GM21619 (cell line): ENCODE results near the gene AGBL2.
A peak's percentile ranks its signal among the peaks of the same experiment; 100 is the strongest.
"Not testable (repeated sequence)": the region's sequence is repeated elsewhere in the genome, so short reads cannot be mapped to it uniquely, and the experiment has no call there.

Experiments
- ATAC-seq: cut with Tn5 transposase; IDR thresholded peaks from one replicate; pipeline ENCODE4 v1.9.1; 2021; ENCODE audit not compliant: unreplicated experiment

AGBL2 gene

DNA sequence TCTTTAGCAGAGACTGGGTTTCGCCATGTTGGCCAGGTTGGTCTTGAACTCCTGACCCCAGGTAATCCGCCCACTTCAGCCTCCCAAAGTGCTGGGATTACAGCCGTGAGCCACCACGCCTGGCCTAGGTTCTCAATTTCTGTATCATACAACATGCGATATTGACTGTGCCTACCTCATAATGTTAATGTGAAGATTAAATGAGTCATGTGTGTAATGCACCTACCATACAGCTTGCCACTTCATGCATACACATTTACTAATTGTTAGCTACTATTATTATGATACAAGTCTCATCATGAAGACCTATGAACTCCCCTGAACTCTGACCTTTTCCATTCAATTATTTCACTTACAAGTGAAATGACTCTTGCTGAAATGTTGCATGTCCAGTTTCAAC lies 25.7 kb downstream of the AGBL2 start:
- no peak for ATAC-seq

DNA sequence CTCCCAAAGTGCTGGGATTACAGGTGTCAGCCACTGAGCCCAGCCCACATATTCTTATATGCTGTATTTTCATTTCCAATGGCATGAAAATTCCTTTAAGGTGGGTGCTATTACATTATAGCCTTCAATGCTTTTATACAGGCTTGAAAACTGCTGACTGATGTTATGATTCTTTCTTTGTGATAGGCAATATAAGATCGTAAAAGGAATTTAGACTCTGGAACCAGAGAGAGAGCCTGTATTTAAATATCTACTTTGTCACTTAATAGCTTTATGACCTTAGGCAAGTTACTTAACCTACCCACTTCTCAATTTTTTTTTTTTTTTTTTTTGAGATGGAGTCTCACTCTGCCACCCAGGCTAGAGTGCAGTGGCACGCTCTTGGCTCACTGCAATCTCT lies 26.2 kb downstream of the AGBL2 start:
- no peak for ATAC-seq

DNA sequence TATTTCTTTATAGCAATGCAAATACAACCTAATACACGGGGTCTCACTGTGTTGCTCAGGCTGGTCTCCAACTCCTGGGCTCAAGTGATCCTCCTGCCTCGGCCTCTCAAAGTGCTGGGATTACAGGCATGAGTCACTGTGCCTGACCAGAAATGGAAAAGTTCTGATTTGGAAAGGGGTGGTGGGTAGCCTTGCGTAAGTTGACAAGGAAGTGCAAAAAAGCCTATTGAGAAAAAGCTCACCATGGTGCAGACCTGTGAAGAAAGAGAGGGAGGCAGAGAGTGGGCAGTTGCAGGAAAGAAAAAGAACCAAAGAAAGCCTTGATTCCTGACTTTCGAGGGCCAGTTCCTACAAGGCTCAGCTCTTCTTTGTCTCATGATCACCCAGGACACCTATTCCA lies 27.1 kb downstream of the AGBL2 start:
- no peak for ATAC-seq

- not testable (repeated sequence) for ATAC-seq
These were observed 28.5 kb downstream of the AGBL2 start for GRCh38 chr11:47686704-47687103.

DNA sequence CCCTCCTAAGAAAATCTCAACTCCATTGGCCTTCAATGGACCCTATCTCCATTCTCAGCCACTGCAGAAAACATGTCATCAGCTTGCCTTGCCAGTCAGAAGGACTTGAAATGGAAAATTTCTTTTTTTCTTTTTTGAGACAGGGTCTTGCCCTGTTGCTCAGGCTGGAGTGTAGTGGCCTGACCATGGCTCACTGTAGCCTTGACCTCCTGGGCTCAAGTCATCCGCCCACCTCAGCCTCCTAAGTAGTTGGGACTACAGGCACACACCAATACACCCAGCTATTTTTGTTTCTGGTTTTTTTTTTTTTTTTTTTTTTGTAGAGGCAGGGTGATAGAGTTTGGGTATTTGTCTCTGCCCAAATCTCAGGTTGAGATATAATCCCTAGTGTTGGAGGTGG lies 29.0 kb downstream of the AGBL2 start:
- ATAC-seq: no peak

DNA sequence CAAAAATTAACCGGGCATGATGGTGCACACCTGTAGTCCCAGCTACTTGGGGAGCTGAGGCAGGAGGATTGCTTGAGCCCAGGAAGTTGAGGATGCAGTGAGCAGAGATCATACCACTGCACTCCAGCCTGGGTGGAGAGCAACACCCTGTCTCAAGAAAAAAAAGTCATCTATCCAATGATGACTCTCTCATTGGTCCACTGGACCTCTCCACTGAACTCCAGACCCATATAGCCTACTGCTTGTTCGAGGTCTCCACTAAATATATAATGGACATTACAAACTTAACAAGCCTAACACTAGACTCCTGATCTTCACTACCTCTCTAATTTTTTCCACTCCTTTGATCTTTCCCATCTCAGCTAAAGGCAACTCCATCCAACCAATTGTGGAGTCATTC lies 39.3 kb downstream of the AGBL2 start:
- no peak for ATAC-seq

GRCh38 chr11:47672283-47672730 lies 42.9 kb downstream of the AGBL2 start:
- no peak for ATAC-seq

GRCh38 chr11:47669856-47670255 lies 45.3 kb downstream of the AGBL2 start:
- no peak for ATAC-seq

DNA sequence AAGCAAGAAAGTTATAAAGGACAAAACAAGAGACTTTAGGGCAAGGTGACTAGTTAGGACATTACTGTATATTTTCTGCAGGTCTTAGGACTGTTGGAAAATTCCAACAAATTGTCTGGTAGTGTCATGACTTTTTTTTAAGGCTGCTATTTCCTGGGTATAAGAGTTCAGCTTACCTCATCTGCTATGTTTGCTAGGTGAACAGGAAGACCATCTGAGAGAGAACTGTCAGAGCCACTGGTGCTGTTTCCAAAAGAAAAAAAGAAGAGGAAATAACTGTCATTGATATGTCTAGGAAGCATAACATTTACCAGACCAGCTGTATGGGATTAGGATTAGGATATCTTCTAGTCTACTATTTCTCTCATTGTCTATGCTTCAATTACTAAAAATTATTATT lies 46.5 kb downstream of the AGBL2 start:
- ATAC-seq: no peak

DNA sequence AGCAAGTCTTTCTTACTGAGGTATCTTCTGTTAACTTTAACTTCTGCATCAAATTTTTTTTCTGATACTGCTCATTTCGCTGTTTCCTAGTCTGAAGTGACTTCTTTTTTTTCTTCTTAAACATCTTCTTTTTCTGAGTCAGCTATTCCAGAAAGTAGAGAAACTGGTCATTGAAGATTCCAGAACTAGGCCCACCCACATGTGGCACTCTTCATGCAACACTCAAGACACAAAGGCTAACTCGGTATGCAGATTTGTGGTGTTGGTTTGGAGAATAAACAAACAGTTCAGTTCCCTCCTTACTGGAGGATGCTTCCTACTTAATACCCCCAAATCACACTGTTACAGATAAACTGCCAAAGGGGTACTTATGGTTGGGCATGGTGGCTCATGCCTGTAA lies 47.6 kb downstream of the AGBL2 start:
- no peak for ATAC-seq

GRCh38 chr11:47667135-47667534 lies 48.0 kb downstream of the AGBL2 start:
- no peak for ATAC-seq

GRCh38 chr11:47664936-47665335 lies 50.2 kb downstream of the AGBL2 start:
- not testable (repeated sequence) for ATAC-seq

GRCh38 chr11:47661245-47661644 lies 53.9 kb downstream of the AGBL2 start:
- ATAC-seq: no peak

DNA sequence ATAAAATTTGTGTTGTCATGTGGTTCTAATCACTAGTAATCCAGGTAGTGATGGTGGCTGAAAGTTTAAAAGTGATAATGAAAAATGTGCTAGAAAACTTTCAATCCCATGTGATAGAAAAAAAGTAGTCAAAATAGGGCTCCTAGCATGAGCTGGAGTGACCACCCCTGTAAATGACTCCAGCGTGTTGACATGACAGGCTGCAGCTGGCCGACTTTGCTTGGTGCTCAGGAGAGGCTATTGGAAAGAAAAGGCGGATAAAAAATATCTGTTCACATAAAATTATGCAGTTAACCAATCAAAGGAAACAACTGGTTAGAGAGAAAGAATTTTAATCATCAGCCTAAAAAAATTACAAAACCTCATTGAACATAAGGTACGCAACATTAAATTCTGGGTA lies 55.9 kb downstream of the AGBL2 start:
- no peak for ATAC-seq

DNA sequence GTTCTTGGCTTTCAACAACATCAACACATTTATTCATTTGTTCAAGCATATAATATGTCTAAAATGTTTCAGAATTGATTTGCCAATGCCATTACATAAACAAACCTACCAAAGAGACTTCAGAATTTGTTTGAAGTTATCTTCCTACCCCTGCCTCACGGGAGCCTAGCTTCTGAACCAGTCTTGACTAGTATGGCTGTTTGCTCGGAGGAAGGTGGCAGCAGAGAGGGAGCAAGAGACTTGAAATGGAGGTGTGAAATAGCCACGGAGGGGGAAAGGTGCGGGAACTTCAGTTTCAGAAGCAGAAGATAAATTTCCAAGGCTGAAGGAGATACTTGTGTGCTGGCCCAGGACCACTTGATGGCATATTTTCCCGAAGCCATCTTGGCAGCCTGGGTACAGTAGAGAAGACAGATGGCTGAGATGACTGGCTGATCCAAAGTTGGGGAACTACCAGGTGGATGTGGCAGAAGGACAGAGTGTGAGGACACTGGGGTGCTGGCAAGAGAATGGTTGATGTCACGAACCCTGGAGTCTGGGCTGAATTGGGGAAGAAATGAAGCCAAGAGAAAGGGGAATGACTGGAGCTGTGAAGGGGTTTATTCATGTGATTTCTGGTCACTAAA lies 58.8 kb downstream of the AGBL2 start:
- no peak for ATAC-seq

DNA sequence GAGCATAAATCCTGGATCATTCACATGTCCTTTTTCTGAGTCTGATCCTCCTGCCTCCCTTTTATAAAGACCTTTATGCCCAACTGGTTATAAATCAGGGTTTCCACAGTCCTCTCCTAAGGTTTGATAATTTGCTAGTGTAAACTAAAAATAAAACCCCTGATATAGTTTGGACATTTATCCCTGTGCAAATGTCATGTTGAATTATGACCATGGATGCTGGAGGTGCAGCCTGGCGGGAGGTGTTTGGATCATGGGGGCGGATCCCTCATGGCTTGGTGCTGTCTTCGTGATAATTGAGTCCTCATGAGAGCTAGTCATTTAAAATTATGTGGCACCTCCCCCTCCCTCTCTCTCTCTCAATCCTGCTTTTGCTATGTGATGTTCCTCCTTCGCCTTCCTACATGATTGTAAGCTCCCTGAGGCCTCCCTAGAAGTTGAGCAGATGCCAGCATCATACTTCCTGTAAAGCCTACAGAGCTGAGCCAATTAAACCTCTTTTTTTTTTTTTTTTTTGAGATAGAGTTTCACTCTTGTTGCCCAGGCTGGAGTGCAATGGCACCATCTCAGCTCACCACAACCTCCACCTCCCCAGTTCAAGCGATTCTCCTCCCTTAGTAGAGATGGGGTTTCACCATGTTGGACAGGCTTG lies 63.2 kb downstream of the AGBL2 start:
- ATAC-seq: no peak

GRCh38 chr11:47649276-47649675 lies 65.9 kb downstream of the AGBL2 start:
- ATAC-seq: no peak

DNA sequence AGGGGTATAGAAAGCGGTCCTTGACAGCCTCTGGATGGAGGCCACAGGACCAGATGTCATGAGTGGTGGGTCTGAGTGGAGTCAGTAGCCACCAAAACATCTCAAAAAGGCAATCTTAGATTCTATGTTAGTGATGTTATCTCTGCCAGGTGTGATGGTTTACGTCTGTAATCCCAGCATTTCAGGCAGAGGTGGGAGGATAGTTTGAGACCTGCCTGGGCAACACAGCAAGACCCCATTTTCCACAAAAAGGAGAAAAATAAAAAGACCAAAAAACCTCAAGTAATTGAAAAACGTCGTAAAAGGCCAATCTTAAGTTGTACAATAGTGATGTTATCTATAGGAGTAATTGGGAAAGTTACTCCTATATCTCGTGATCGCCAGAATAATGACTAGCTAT lies 69.2 kb downstream of the AGBL2 start:
- no peak for ATAC-seq

GRCh38 chr11:47645500-47645899 lies 69.7 kb downstream of the AGBL2 start:
- ATAC-seq: no peak

- ATAC-seq: peak; percentile 90
These were observed 72.9 kb downstream of the AGBL2 start, which contains the start of gene MTCH2 for GRCh38 chr11:47642099-47642855. TSS of gene MTCH2 (minus strand) at chr11:47642559. CDS start at chr11:47642465, 94 bp downstream.

- ATAC-seq: no peak
These were observed 73.5 kb downstream of the AGBL2 start for GRCh38 chr11:47641600-47642098.

GRCh38 chr11:47640506-47640905 lies 74.7 kb downstream of the AGBL2 start:
- not testable (repeated sequence) for ATAC-seq
